ENCODE results near the gene RNF166. TPM values are rescaled to one million over a fixed set of nuclear protein-coding genes. Genes with fewer than 3 reads are reported as not detected.

RNF166 gene
- total RNA-seq, 1 donor from 2014 or later, result 74.2 TPM

DNA sequence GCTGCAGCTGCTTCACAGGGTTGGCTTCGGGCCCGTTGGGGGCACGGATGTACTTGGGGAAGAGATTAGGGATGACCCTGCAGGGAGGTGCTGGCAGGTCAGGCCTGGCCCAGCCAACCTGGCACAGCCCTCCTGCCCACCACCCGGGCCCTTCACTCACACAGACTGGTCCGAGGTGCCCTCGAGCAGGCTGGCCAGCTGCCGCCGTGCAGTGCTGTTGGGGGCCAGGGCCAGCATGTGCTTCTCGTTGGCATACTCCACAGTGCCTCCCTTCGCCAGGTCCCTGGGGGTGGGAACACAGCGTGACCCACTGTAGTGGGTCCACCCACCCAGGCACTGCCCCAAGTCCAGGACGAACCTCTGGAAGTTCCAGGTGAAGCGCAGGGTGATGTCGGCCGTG is 10.0 kb upstream of the RNF166 start:
- H3K36me3 Mint-ChIP-seq (ENCODE audit: low read depth, unreplicated experiment), result peaks cover 15% of the 10 kb centered on the region
- H3K9me3 Mint-ChIP-seq (ENCODE audit: unreplicated experiment), result no peaks in the 10 kb centered on the region
- H3K27me3 Mint-ChIP-seq (ENCODE audit: unreplicated experiment), result peaks cover 13% of the 10 kb centered on the region
- no peak overlapping the region for H3K27ac Mint-ChIP-seq (ENCODE audit: unreplicated experiment)
- no peak for DNase-seq (ENCODE audit: low spot score)
- H3K4me1 Mint-ChIP-seq (ENCODE audit: unreplicated experiment), result no peaks in the 10 kb centered on the region
- no peak overlapping the region for H3K4me3 Mint-ChIP-seq (ENCODE audit: unreplicated experiment)
- TF ChIP-seq, protein P1, sequence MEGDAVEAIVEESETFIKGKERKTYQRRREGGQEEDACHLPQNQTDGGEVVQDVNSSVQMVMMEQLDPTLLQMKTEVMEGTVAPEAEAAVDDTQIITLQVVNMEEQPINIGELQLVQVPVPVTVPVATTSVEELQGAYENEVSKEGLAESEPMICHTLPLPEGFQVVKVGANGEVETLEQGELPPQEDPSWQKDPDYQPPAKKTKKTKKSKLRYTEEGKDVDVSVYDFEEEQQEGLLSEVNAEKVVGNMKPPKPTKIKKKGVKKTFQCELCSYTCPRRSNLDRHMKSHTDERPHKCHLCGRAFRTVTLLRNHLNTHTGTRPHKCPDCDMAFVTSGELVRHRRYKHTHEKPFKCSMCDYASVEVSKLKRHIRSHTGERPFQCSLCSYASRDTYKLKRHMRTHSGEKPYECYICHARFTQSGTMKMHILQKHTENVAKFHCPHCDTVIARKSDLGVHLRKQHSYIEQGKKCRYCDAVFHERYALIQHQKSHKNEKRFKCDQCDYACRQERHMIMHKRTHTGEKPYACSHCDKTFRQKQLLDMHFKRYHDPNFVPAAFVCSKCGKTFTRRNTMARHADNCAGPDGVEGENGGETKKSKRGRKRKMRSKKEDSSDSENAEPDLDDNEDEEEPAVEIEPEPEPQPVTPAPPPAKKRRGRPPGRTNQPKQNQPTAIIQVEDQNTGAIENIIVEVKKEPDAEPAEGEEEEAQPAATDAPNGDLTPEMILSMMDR (IDR thresholded peaks at IDR 0.05; ENCODE audit: unreplicated experiment), result no peak

DNA sequence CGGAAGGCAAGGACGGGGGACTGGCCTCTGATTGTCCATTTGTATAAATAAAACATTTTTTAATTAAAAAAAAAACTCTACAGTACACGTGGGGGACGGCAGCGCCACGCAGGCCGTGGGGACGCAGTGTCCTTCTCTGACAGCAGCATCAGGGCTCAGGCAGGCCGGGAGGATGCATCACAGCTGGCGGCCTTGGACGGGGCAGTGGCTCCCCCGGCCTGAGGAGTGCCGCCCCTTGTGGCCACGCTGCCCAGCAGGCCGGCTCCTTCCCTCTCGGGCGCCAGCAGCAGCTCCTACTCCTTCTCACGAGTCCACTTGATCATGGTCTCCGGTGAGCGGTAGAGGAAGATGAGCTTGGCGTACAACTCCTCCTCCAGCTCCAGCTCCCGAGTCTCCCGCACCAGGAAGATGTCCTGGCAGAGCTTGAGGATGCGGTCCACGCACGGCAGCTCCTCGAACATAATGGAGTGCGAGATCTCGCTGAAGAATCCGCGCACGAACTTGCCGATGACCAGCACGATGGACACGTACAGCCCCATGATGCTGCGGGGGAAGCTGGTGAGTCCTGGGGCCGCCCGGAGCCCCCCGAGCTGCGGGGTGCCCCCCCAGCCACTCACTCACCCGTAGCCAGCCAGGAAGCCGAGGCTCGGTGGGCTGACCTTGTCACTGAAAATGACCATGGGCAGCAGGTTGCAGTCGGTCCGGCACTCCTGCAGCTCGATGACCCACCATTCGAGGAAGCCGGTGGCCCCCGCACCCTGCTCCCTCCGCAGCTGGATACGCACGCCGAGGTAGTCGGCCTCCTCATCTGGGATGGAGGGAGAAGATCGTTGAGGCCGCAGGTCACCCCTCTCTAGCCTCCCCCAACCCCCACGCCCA is 9.3 kb upstream of the RNF166 start:
- Mint-ChIP-seq H3K4me3 (ENCODE audit: unreplicated experiment) (no peak overlapping the region), H3K27me3 (ENCODE audit: unreplicated experiment) (peaks cover 13% of the 10 kb centered on the region), H3K36me3 (ENCODE audit: low read depth, unreplicated experiment) (peaks cover 15% of the 10 kb centered on the region), H3K9me3 (ENCODE audit: unreplicated experiment) (no peaks in the 10 kb centered on the region), H3K4me1 (ENCODE audit: unreplicated experiment) (no peaks in the 10 kb centered on the region), H3K27ac (ENCODE audit: unreplicated experiment) (no peak overlapping the region)
- TF ChIP-seq, protein P1 (IDR thresholded peaks at IDR 0.05; ENCODE audit: unreplicated experiment), result no peak
- no peak for DNase-seq (ENCODE audit: low spot score)

DNA sequence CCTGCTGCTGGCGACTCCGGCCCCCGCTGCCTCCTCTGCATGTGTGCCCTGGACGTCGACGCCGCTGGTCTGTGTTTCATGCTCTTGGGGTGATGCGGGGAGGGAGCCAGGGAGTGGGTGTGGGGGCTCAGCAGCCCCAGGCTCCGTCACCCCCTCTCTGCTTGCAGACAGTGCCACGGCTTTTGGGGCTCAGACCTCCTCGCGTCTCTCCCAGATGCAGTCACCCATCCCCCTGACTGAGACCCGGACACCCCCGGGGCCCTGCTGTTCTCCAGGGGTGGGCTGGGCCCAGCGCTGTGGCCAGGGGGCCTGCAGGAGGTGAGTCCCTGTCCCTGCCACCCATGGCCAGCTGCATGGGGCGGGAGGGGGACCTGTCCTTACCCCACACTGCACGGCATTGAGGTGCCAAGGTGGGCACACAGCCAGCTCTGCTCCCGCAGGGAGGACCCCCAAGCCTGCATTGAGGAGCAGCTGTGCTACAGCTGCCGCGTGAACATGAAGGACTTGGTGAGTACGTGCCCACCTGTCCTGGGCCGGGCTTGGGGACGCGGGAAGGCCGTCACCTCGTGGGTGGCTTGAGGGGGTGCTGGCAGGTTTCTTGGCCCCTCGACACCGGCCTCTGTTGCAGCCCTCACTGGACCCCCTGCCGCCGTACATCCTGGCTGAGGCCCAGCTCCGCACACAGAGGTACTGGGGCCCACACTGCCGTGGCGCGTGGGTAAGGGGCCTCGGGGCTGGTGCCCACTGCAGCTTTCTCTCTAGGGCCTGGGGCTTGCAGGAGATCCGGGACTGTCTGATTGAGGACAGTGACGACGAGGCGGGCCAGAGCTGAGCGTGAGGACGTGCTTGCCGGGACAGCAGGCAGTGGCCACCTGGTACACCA is 8.5 kb upstream of the RNF166 start:
- Mint-ChIP-seq H3K4me3 (ENCODE audit: unreplicated experiment) (no peak overlapping the region), H3K27me3 (ENCODE audit: unreplicated experiment) (peaks cover 12% of the 10 kb centered on the region), H3K36me3 (ENCODE audit: low read depth, unreplicated experiment) (peaks cover 12% of the 10 kb centered on the region), H3K27ac (ENCODE audit: unreplicated experiment) (no peak overlapping the region), H3K9me3 (ENCODE audit: unreplicated experiment) (no peaks in the 10 kb centered on the region), H3K4me1 (ENCODE audit: unreplicated experiment) (no peaks in the 10 kb centered on the region)
- TF ChIP-seq, protein P1 (IDR thresholded peaks at IDR 0.05; ENCODE audit: unreplicated experiment), result no peak
- no peak for DNase-seq (ENCODE audit: low spot score)

DNA sequence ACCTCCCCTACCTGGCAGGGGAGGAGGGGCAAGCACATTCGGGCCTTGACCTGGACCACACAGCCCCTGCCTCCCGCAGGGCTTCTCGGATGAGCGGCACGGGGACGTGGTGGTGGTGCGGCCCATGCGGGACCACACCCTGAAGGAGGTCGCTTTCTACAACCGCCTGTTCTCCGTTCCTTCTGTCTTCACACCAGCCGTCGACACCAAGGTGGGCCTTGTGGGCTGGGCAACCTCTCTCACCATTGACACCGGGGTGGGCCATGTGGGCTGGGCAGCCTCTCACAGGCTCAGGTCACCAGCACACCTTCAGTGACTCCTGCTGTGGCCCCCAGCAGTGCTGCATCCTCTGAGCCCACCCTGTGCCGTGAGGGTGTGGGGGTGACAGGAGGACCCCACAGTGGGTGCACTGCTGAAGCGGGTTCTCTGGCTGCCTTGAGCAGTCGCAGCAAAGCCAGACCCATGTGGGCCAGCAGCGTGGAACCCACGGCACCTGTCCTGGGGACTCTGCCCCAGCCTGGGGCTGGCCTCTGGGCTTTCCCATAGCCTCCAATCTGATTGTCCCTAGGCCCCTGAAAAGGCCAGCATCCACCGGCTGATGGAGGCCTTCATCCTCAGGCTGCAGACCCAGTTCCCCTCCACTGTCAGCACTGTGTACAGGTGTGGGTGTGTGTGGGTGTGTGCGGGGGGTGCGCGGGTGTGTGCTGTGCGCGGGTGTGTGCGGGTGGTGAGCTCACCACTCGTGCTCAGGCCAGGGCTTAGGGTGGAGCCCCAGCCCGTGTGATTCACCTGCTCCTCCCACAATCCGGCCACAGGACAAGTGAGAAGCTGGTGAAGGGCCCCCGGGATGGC is 7.6 kb upstream of the RNF166 start:
- peaks cover 12% of the 10 kb centered on the region for H3K36me3 Mint-ChIP-seq (ENCODE audit: low read depth, unreplicated experiment)
- H3K4me3 Mint-ChIP-seq (ENCODE audit: unreplicated experiment), result no peak overlapping the region
- no peak overlapping the region for H3K27ac Mint-ChIP-seq (ENCODE audit: unreplicated experiment)
- no peaks in the 10 kb centered on the region for H3K4me1 Mint-ChIP-seq (ENCODE audit: unreplicated experiment)
- H3K9me3 Mint-ChIP-seq (ENCODE audit: unreplicated experiment), result no peaks in the 10 kb centered on the region
- TF ChIP-seq, protein P1 (IDR thresholded peaks at IDR 0.05; ENCODE audit: unreplicated experiment), result no peak
- no peak for DNase-seq (ENCODE audit: low spot score)
- H3K27me3 Mint-ChIP-seq (ENCODE audit: unreplicated experiment), result peaks cover 9% of the 10 kb centered on the region
